Activated CD8-positive, alpha-beta T cell treated with anti-CD3 and anti-CD28 coated beads for 36 hours (primary cell): ENCODE measurements around the gene TTC12. TPM values are rescaled to one million over a fixed set of nuclear protein-coding genes. Genes with fewer than 3 reads are reported as not detected.

Experiments used
- ATAC-seq: fragments of 200-7000 bp; cut with Tn5 transposase; one replicate; pipeline ENCODE4 v1.10.0; 2021; ENCODE audit warnings: mild to moderate bottlenecking, moderate library complexity
- CTCF ChIA-PET: fragments of 350-600 bp; sonication (Branson Sonifier 250); formaldehyde crosslinking; loops from one replicate; lab custom pipeline; 2021; ENCODE audit warnings: antibody characterized with exemption; lab: Charles Lee
- POLR2A ChIA-PET: fragments of 350-600 bp; sonication (Branson Sonifier 250); formaldehyde crosslinking; loops from one replicate; lab custom pipeline; 2021; ENCODE audit warnings: antibody characterized with exemption; lab: Charles Lee
- DNase-seq: peaks from one replicate; pipeline ENCODE4 v3.0.0-alpha.2; 2020
- H3K27ac Mint-ChIP-seq: one replicate; pipeline ENCODE4 v1.8.0; 2021; ENCODE audit warnings: mild to moderate bottlenecking, mixed read lengths
- H3K27me3 Mint-ChIP-seq: one replicate; pipeline ENCODE4 v1.8.0; 2021; ENCODE audit warnings: mixed read lengths
- H3K36me3 Mint-ChIP-seq: one replicate; pipeline ENCODE4 v1.8.0; 2021; ENCODE audit warnings: low read depth, mixed read lengths
- H3K4me1 Mint-ChIP-seq: one replicate; pipeline ENCODE4 v1.8.0; 2021; ENCODE audit warnings: low read depth, mixed read lengths
- H3K4me3 Mint-ChIP-seq: one replicate; pipeline ENCODE4 v1.8.0; 2021; ENCODE audit warnings: mild to moderate bottlenecking, moderate library complexity, mixed read lengths
- H3K9me3 Mint-ChIP-seq: one replicate; pipeline ENCODE4 v1.8.0; 2021; ENCODE audit warnings: mixed read lengths
- CTCF ChIP-seq: fragments of 200-600 bp; IDR thresholded peaks from one replicate; pipeline ENCODE4 v1.8.0; 2022; ENCODE audit warnings: antibody characterized with exemption, mild to moderate bottlenecking
- intact Hi-C: fragments of 100-400 bp; cut with micrococcal nuclease; formaldehyde crosslinking; loops from one replicate; pipeline ENCODE4 v1.10.0; 2022
- total RNA-seq, 2 experiments: library from RNA; stranded (reverse); gene quantifications; one replicate each; pipeline ENCODE4 v1.2.3, GENCODE V29; 2021

Gene TTC12
- total RNA-seq, 2 experiments from 2014 or later, result 5.7 to 6.7 TPM

GRCh38 chr11:113382121-113382520 lies 67.7 kb downstream of the TTC12 start:
- H3K9me3 Mint-ChIP-seq, result no peaks in the 10 kb centered on the region
- no peak for ATAC-seq
- no peaks in the 10 kb centered on the region for H3K4me1 Mint-ChIP-seq
- POLR2A ChIA-PET, result no interaction called here
- H3K27ac Mint-ChIP-seq, result no peak overlapping the region
- no peak for TF ChIP-seq CTCF
- H3K27me3 Mint-ChIP-seq, result peaks cover 2% of the 10 kb centered on the region
- H3K36me3 Mint-ChIP-seq, result peaks cover 8% of the 10 kb centered on the region
- no peak overlapping the region for H3K4me3 Mint-ChIP-seq
- CTCF ChIA-PET, result interaction anchor here (0.7 kb wide), 1 partner anchor 670 kb away, joined by 4 read pairs; no protein-coding TSS in a partner anchor
- no peak for DNase-seq
- intact Hi-C loops, result no loop called here

- intact Hi-C loops, result no loop called here
- Mint-ChIP-seq H3K9me3 (no peaks in the 10 kb centered on the region), H3K27ac (no peak overlapping the region), H3K27me3 (peaks cover 2% of the 10 kb centered on the region), H3K4me1 (no peaks in the 10 kb centered on the region), H3K36me3 (peaks cover 8% of the 10 kb centered on the region), H3K4me3 (no peak overlapping the region)
- ChIA-PET CTCF (no interaction called here), POLR2A (interaction anchor here (0.5 kb wide), 1 partner anchor 53 kb away, joined by 3 read pairs; no protein-coding TSS in a partner anchor)
- TF ChIP-seq CTCF, result no peak
- ATAC-seq, result no peak
- DNase-seq, result no peak
Measured at GRCh38 chr11:113384551-113384950, 70.2 kb downstream of the TTC12 start.

DNA sequence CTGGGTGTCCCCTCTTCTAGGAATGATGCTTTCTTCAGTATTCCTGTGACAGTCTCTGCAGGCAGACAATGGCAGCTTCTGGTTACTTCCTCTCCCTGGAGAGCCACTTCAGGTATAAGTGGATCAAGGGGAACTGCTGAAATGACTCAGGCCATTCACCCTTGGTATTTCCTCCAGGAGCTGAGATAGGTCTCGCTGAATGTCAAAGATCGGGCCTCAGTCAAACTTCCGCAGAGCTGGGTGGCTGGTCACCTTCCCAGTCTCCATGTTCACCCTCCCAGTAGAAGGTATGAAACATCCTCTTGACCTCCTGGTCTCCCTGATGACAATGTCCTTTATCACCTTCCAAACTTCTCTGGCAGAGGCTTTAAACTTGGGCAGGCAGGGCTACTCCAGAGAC lies 71.4 kb downstream of the TTC12 start:
- ATAC-seq, result no peak
- no peaks in the 10 kb centered on the region for H3K36me3 Mint-ChIP-seq
- no peak for DNase-seq
- peaks cover 2% of the 10 kb centered on the region for H3K27me3 Mint-ChIP-seq
- intact Hi-C loops, result no loop called here
- H3K9me3 Mint-ChIP-seq, result no peaks in the 10 kb centered on the region
- CTCF ChIA-PET, result no interaction called here
- H3K4me1 Mint-ChIP-seq, result no peaks in the 10 kb centered on the region
- POLR2A ChIA-PET, result no interaction called here
- TF ChIP-seq CTCF, result no peak
- no peak overlapping the region for H3K4me3 Mint-ChIP-seq
- no peak overlapping the region for H3K27ac Mint-ChIP-seq

GRCh38 chr11:113386866-113387265 lies 72.5 kb downstream of the TTC12 start:
- DNase-seq (no peak), ATAC-seq (no peak)
- H3K27me3 Mint-ChIP-seq, result peaks cover 2% of the 10 kb centered on the region
- no peaks in the 10 kb centered on the region for H3K36me3 Mint-ChIP-seq
- H3K9me3 Mint-ChIP-seq, result no peaks in the 10 kb centered on the region
- ChIA-PET CTCF (no interaction called here), POLR2A (no interaction called here)
- no peak for TF ChIP-seq CTCF
- no peak overlapping the region for H3K27ac Mint-ChIP-seq
- no peaks in the 10 kb centered on the region for H3K4me1 Mint-ChIP-seq
- H3K4me3 Mint-ChIP-seq, result no peak overlapping the region
- intact Hi-C loops, result no loop called here

DNA sequence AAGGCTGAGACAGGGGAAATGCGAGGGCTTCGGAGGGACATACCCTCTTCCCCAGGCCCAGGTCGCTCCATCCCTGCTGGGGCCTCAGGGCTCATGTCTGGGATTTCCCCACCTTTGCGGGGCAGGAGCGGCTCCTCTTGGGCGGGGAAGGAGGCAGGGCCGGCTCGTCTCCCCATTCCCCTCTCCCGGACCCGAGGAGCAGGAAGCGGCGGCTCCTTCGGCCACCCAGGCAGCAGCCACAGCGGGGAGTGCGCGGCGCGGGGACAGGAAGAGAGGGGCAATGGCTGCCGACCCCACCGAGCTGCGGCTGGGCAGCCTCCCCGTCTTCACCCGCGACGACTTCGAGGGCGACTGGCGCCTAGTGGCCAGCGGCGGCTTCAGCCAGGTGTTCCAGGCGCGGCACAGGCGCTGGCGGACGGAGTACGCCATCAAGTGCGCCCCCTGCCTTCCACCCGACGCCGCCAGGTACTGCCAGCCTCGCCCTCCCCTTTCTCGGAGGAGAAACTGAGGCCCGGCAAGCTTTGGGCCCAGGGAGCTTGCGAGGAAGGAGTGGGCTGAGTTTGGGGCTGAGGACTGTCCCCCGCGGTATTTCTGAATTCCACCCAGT lies 73.3 kb downstream of the TTC12 start, which contains the start of gene ANKK1:
TSS of gene ANKK1 (plus strand) at position 175 of the 607 bp plus-strand sequence. CDS start at position 281, 106 bp downstream.
- no peaks in the 10 kb centered on the region for H3K4me1 Mint-ChIP-seq
- H3K4me3 Mint-ChIP-seq, result no peak within 1 kb of the TSS
- ChIA-PET POLR2A (no interaction called here), CTCF (no interaction called here)
- no peak for DNase-seq
- no peaks in the 10 kb centered on the region for H3K9me3 Mint-ChIP-seq
- intact Hi-C loops, result no loop called here
- ATAC-seq, result no peak
- no peaks in the 10 kb centered on the region for H3K36me3 Mint-ChIP-seq
- no peak for TF ChIP-seq CTCF
- H3K27me3 Mint-ChIP-seq, result peaks cover 2% of the 10 kb centered on the region
- no peak within 1 kb of the TSS for H3K27ac Mint-ChIP-seq
